T-helper 1 cell treated with Interleukin-12 subunit alpha and Interleukin-12 subunit beta and Interleukin-4 antibody, amounts not matched to agents 30 μg/mL and 1 μg/mL, for 36 hours (primary cell): Measurements from ENCODE around the gene ZNF732.
"Not testable (repeated sequence)": the region's sequence is repeated elsewhere in the genome, so short reads cannot be mapped to it uniquely, and the experiment has no call there.

Experiments
- H3K27ac Mint-ChIP-seq: one replicate; pipeline ENCODE4 v1.8.0; 2021; ENCODE audit warnings: mild to moderate bottlenecking, mixed read lengths
- H3K27me3 Mint-ChIP-seq: one replicate; pipeline ENCODE4 v1.8.0; 2021; ENCODE audit warnings: low read depth, mixed read lengths
- H3K36me3 Mint-ChIP-seq: one replicate; pipeline ENCODE4 v1.8.0; 2021; ENCODE audit warnings: low read depth, mixed read lengths
- H3K4me1 Mint-ChIP-seq: one replicate; pipeline ENCODE4 v1.8.0; 2021; ENCODE audit warnings: low read depth, mixed read lengths
- H3K4me3 Mint-ChIP-seq: one replicate; pipeline ENCODE4 v1.8.0; 2021; ENCODE audit warnings: mild to moderate bottlenecking, moderate library complexity, mixed read lengths
- H3K9me3 Mint-ChIP-seq: one replicate; pipeline ENCODE4 v1.8.0; 2021; ENCODE audit warnings: mixed read lengths

The ZNF732 gene

GRCh38 chr4:294732-295131, 10.5 kb downstream of the ZNF732 start:
- Mint-ChIP-seq H3K36me3 (no peaks in the 10 kb centered on the region), H3K4me3 (no peak overlapping the region), H3K27me3 (no peaks in the 10 kb centered on the region), H3K27ac (no peak overlapping the region), H3K4me1 (no peaks in the 10 kb centered on the region), H3K9me3 (peaks cover 55% of the 10 kb centered on the region)

- Mint-ChIP-seq H3K27ac (no peak overlapping the region), H3K4me3 (no peak overlapping the region), H3K27me3 (no peaks in the 10 kb centered on the region), H3K9me3 (peaks cover 56% of the 10 kb centered on the region), H3K36me3 (no peaks in the 10 kb centered on the region), H3K4me1 (no peaks in the 10 kb centered on the region)
Measured at GRCh38 chr4:288891-289290, 16.4 kb downstream of the ZNF732 start.

GRCh38 chr4:273309-274017, 31.8 kb downstream of the ZNF732 start:
- Mint-ChIP-seq H3K9me3 (peaks cover 79% of the 10 kb centered on the region), H3K36me3 (peaks cover 8% of the 10 kb centered on the region), H3K4me3 (no peak overlapping the region)

GRCh38 chr4:271492-272103, 33.7 kb downstream of the ZNF732 start:
- Mint-ChIP-seq H3K27ac (no peak overlapping the region), H3K9me3 (peaks cover 63% of the 10 kb centered on the region), H3K27me3 (no peaks in the 10 kb centered on the region), H3K4me3 (no peak overlapping the region), H3K36me3 (peaks cover 8% of the 10 kb centered on the region), H3K4me1 (no peaks in the 10 kb centered on the region)

More at GRCh38 chr4:273309-274017, 31.8 kb downstream of the ZNF732 start:
- Mint-ChIP-seq H3K4me1 (no peaks in the 10 kb centered on the region), H3K27me3 (no peaks in the 10 kb centered on the region), H3K27ac (no peak overlapping the region)

- not testable (repeated sequence) for H3K27me3 Mint-ChIP-seq, H3K27ac Mint-ChIP-seq, H3K4me1 Mint-ChIP-seq, H3K4me3 Mint-ChIP-seq, H3K36me3 Mint-ChIP-seq
- H3K9me3 Mint-ChIP-seq: peaks cover 80% of the 10 kb centered on the region
Measured at GRCh38 chr4:259240-259639, 46.0 kb downstream of the ZNF732 start.

- H3K36me3 Mint-ChIP-seq: peaks cover 3% of the 10 kb centered on the region
- H3K9me3 Mint-ChIP-seq: peaks cover 81% of the 10 kb centered on the region
- no peaks in the 10 kb centered on the region for H3K27me3 Mint-ChIP-seq
- H3K4me3 Mint-ChIP-seq: no peak overlapping the region
- no peak overlapping the region for H3K27ac Mint-ChIP-seq
- H3K4me1 Mint-ChIP-seq: no peaks in the 10 kb centered on the region
Measured at GRCh38 chr4:256492-256891, 48.8 kb downstream of the ZNF732 start.

- Mint-ChIP-seq H3K4me3 (no peak overlapping the region), H3K9me3 (peaks cover 77% of the 10 kb centered on the region), H3K36me3 (no peaks in the 10 kb centered on the region), H3K27me3 (no peaks in the 10 kb centered on the region), H3K4me1 (no peaks in the 10 kb centered on the region), H3K27ac (no peak overlapping the region)
Measured at GRCh38 chr4:253936-254756, 51.1 kb downstream of the ZNF732 start.

- Mint-ChIP-seq H3K36me3 (no peaks in the 10 kb centered on the region), H3K27me3 (no peaks in the 10 kb centered on the region), H3K9me3 (peaks cover 79% of the 10 kb centered on the region), H3K4me1 (no peaks in the 10 kb centered on the region), H3K27ac (no peak overlapping the region), H3K4me3 (no peak overlapping the region)
Measured at GRCh38 chr4:252065-252601, 53.1 kb downstream of the ZNF732 start.

- H3K4me3 Mint-ChIP-seq: no peak overlapping the region
- H3K9me3 Mint-ChIP-seq: peaks cover 27% of the 10 kb centered on the region
- no peaks in the 10 kb centered on the region for H3K36me3 Mint-ChIP-seq
- H3K4me1 Mint-ChIP-seq: peaks cover 7% of the 10 kb centered on the region
- H3K27ac Mint-ChIP-seq: no peak overlapping the region
- no peaks in the 10 kb centered on the region for H3K27me3 Mint-ChIP-seq
Measured at GRCh38 chr4:244471-244870, 60.8 kb downstream of the ZNF732 start.

- H3K36me3 Mint-ChIP-seq: no peaks in the 10 kb centered on the region
- no peak overlapping the region for H3K4me3 Mint-ChIP-seq
- H3K27ac Mint-ChIP-seq: no peak overlapping the region
- peaks cover 26% of the 10 kb centered on the region for H3K9me3 Mint-ChIP-seq
- peaks cover 7% of the 10 kb centered on the region for H3K4me1 Mint-ChIP-seq
- no peaks in the 10 kb centered on the region for H3K27me3 Mint-ChIP-seq
Measured at GRCh38 chr4:243426-243825, 61.8 kb downstream of the ZNF732 start.

- peaks cover 7% of the 10 kb centered on the region for H3K4me1 Mint-ChIP-seq
- no peaks in the 10 kb centered on the region for H3K27me3 Mint-ChIP-seq
- peak overlapping the region; percentile 67 for H3K27ac Mint-ChIP-seq
- H3K4me3 Mint-ChIP-seq: peak overlapping the region; percentile 78
- peaks cover 19% of the 10 kb centered on the region for H3K9me3 Mint-ChIP-seq
- H3K36me3 Mint-ChIP-seq: no peaks in the 10 kb centered on the region
Measured at GRCh38 chr4:242121-242848, 63.0 kb downstream of the ZNF732 start.

GRCh38 chr4:241411-241810, 63.9 kb downstream of the ZNF732 start:
- peaks cover 12% of the 10 kb centered on the region for H3K9me3 Mint-ChIP-seq
- not testable (repeated sequence) for H3K4me1 Mint-ChIP-seq, H3K4me3 Mint-ChIP-seq, H3K27me3 Mint-ChIP-seq, H3K36me3 Mint-ChIP-seq, H3K27ac Mint-ChIP-seq

- Mint-ChIP-seq H3K4me3 (no peak overlapping the region), H3K27me3 (no peaks in the 10 kb centered on the region), H3K9me3 (peaks cover 42% of the 10 kb centered on the region), H3K27ac (no peak overlapping the region), H3K36me3 (no peaks in the 10 kb centered on the region), H3K4me1 (no peaks in the 10 kb centered on the region)
Measured at GRCh38 chr4:236028-236427, 69.2 kb downstream of the ZNF732 start.

- Mint-ChIP-seq H3K27ac (no peak overlapping the region), H3K9me3 (peaks cover 57% of the 10 kb centered on the region), H3K36me3 (no peaks in the 10 kb centered on the region), H3K4me3 (no peak overlapping the region), H3K4me1 (no peaks in the 10 kb centered on the region), H3K27me3 (no peaks in the 10 kb centered on the region)
Measured at GRCh38 chr4:234178-234577, 71.1 kb downstream of the ZNF732 start.
